Endothelial cell of umbilical vein (primary cell): ENCODE measurements around the gene TTC9.

ENCODE experiments used
- EZH2 ChIP-seq: IDR thresholded peaks from 2 replicates; pipeline ENCODE4 v1.6.1; 2012; ENCODE audit warnings: borderline replicate concordance, low read depth, mild to moderate bottlenecking, moderate library complexity, low read length, inconsistent platforms; ENCODE audit not compliant: severe bottlenecking
- GATA2 ChIP-seq: IDR thresholded peaks from 2 replicates; pipeline ENCODE4 v1.7.0; 2011; ENCODE audit warnings: low read depth, mild to moderate bottlenecking, moderate library complexity, mixed read lengths, low read length; ENCODE audit not compliant: insufficient read length, insufficient read depth
- POLR2A ChIP-seq: IDR thresholded peaks from 2 replicates; pipeline ENCODE4 v1.6.1; 2012; ENCODE audit warnings: low read depth, mild to moderate bottlenecking, control low read depth, low read length
- POLR2AphosphoS5 ChIP-seq: IDR thresholded peaks from 2 replicates; pipeline ENCODE4 v1.6.1; 2012; ENCODE audit warnings: low read depth, mild to moderate bottlenecking, control low read depth, low read length, moderate library complexity; ENCODE audit not compliant: insufficient read depth
- TF ChIP-seq, protein P1 (sequence below), 2 donors: IDR thresholded peaks; 1 replicate in 1 of 2; 2 replicates in 1 of 2; pipeline ENCODE4 v1.5.1; 2011; ENCODE audit warnings: low read length in 2 of 2, mild to moderate bottlenecking in 2 of 2, moderate library complexity in 2 of 2, control low read depth in 1 of 2, inconsistent platforms in 1 of 2, low read depth in 1 of 2; ENCODE audit not compliant: insufficient read depth in 1 of 2; ENCODE audit errors: extremely low read depth in 1 of 2

DNA sequence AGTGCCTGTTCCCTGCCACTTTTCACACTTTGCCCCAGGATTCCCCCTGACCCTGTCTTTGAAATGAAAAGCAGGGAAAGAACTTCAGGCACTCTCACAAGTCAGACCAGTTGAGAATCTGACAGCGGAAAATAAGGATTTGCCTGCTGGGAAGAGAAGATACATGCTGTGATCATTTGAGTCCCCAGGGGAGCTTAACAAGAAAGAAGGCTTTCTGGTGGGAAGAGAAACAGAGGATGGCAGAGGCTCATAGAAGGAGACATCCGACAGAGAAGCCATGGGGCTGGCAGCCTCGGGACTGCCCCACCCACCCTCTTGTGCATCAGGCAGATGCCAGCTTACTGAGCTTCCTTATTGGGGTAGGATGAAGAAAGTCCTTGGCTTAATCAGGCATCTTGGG lies 11.9 kb downstream of the TTC9 start:
- TF ChIP-seq, protein P1, sequence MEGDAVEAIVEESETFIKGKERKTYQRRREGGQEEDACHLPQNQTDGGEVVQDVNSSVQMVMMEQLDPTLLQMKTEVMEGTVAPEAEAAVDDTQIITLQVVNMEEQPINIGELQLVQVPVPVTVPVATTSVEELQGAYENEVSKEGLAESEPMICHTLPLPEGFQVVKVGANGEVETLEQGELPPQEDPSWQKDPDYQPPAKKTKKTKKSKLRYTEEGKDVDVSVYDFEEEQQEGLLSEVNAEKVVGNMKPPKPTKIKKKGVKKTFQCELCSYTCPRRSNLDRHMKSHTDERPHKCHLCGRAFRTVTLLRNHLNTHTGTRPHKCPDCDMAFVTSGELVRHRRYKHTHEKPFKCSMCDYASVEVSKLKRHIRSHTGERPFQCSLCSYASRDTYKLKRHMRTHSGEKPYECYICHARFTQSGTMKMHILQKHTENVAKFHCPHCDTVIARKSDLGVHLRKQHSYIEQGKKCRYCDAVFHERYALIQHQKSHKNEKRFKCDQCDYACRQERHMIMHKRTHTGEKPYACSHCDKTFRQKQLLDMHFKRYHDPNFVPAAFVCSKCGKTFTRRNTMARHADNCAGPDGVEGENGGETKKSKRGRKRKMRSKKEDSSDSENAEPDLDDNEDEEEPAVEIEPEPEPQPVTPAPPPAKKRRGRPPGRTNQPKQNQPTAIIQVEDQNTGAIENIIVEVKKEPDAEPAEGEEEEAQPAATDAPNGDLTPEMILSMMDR (IDR thresholded peaks at IDR 0.05; ENCODE audit: extremely low read depth in 1 of 2, insufficient read depth in 1 of 2, low read depth in 1 of 2, low read length in 2 of 2): no peak
- TF ChIP-seq POLR2A (no peak), POLR2AphosphoS5 (no peak), EZH2 (no peak), GATA2 (no peak)
